Adrenal gland (tissue), 12 donors: ENCODE measurements around the gene TM9SF2. TPM values are rescaled to one million over a fixed set of nuclear protein-coding genes. Genes with fewer than 3 reads are reported as not detected.

Source experiments
- DNase-seq, 7 donors: peaks; one replicate each; pipeline ENCODE4 v3.0.0-alpha.2; 2019 to 2020
- H3K27ac ChIP-seq, 5 donors: fragments of 200-600 bp; sonication (generic) in 4 of 5; 1 replicate in 3 of 5; 2 replicates in 2 of 5; pipeline versions ENCODE4 v1.5.1 to v1.8.0; 2016 to 2020; ENCODE audit warnings: mild to moderate bottlenecking in 1 of 5
- H3K27me3 ChIP-seq: fragments of 200-600 bp; 2 replicates; pipeline ENCODE4 v1.8.0; 2021
- H3K36me3 ChIP-seq, 2 donors: fragments of 200-600 bp; replicated peaks in 1 of 2; 1 replicate in 1 of 2; 2 replicates in 1 of 2; pipeline versions ENCODE4 v1.5.1 to v1.8.0; 2018 to 2022
- H3K4me1 ChIP-seq, 2 donors: fragments of 200-600 bp; replicated peaks in 1 of 2; 1 replicate in 1 of 2; 2 replicates in 1 of 2; pipeline versions ENCODE4 v1.5.1 to v1.8.0; 2018 to 2021
- H3K4me3 ChIP-seq, 4 donors: fragments of 200-600 bp; sonication (generic) in 3 of 4; one replicate each; pipeline ENCODE4 v1.5.1; 2016 to 2018
- H3K9me3 ChIP-seq, 3 donors: fragments of 200-600 bp; sonication (generic) in 1 of 3; replicated peaks in 1 of 3; 1 replicate in 2 of 3; 2 replicates in 1 of 3; pipeline versions ENCODE4 v1.5.1 to v1.8.0; 2016 to 2021
- POLR2A ChIP-seq, 2 donors: fragments of 450-650 bp; IDR thresholded peaks; one replicate each; pipeline ENCODE4 v1.6.1; 2017; ENCODE audit warnings: antibody characterized with exemption in 2 of 2, mild to moderate bottlenecking in 2 of 2, moderate library complexity in 1 of 2
- WGBS, 4 donors: extraction: QIAGEN DNeasy Blood & Tissue Kit in 2 of 4; methylation state at CpG; one replicate each; pipeline versions ENCODE4 v1.1.5 to v1.1.7; 2013 to 2017; 5-methylcytosine and 5-hydroxymethylcytosine counted together
- intact Hi-C, 2 donors: fragments of 100-400 bp; cut with DNase I; formaldehyde crosslinking; loops; one replicate each; pipeline versions ENCODE4 v1.14.1 to v1.15.0; 2022 to 2023
- polyA plus RNA-seq, 3 donors: library from polyadenylated mRNA; stranded (reverse); fragments of 200-250 nt in 2 of 3; fragments of 350-450 nt in 1 of 3; fragmentation: Illumina TruSeq in 1 of 3; extraction: RNeasy Lipid Tissue Mini Kit (QIAGEN cat#74804) in 1 of 3; gene quantifications; one replicate each; pipeline ENCODE4 v1.2.3, GENCODE V29; 2013 to 2014
- total RNA-seq, 9 donors: library from RNA; depleted of rRNA in 4 of 9; stranded (reverse); fragments of >200 nt in 4 of 9; fragments of 120-200 nt in 1 of 9; fragmentation: NEBNext Ultra II Directional in 1 of 9; extraction: Animal tissue kit (Norgen Biotek cat#: 25700) in 1 of 9; gene quantifications; one replicate each; pipeline versions ENCODE4 v1.1.0 to v1.2.4, GENCODE V29; 2013 to 2023
- TF ChIP-seq, protein P1 (sequence below), 6 experiments: fragments of 450-650 bp in 4 of 6; fragments of 200-600 bp in 2 of 6; sonication (generic) in 1 of 6; IDR thresholded peaks; 1 replicate in 5 of 6; 2 replicates in 1 of 6; pipeline versions ENCODE4 v1.5.1 to v1.8.0; 2016 to 2021; ENCODE audit warnings: antibody characterized with exemption in 6 of 6, mild to moderate bottlenecking in 2 of 6, moderate library complexity in 1 of 6
- donor health status: healthy with polysubstance abuse.
- donor health status: Bipolar disorder and iron deficiency.
- donor health status: DM: yes; HTN: yes; CAD: no.
- donor health status: DM: no; HTN: no; CAD: no.
- donor health status: DM: no; HTN: no; CAD: no.
- donor health status: DM: yes; HTN: yes; CAD: no.

The TM9SF2 gene
- total and polyA plus RNA-seq, 12 donors, result 22.7 to 153 (median 113) TPM

DNA sequence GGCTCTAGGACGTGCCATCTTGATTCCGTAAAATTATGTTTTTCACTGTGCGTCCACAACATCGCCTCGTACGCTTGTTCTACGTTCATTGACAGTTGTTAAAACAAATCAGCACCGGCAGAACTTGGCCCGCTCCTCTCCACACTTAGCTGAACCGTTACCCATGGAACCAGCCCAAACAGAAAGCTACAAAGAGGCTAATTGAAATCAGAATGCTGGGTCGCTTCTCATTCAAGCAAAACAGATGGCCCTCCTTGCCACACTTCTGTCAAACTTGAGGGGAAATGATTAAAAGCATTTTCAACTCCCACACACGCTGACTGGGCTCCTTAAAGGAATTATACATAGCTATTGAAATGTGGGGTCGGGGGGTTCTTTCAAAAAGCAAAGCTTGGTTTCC lies 71.6 kb downstream of the TM9SF2 start:
- H3K4me1 ChIP-seq, result no peaks in the 10 kb centered on the region
- no peaks in the 10 kb centered on the region for H3K27me3 ChIP-seq
- WGBS, 4 donors, result 85 to 88% (median 86%) methylated on average over 13 of the region's 13 CpGs
- intact Hi-C loops, result no loop called here
- TF ChIP-seq, protein P1, sequence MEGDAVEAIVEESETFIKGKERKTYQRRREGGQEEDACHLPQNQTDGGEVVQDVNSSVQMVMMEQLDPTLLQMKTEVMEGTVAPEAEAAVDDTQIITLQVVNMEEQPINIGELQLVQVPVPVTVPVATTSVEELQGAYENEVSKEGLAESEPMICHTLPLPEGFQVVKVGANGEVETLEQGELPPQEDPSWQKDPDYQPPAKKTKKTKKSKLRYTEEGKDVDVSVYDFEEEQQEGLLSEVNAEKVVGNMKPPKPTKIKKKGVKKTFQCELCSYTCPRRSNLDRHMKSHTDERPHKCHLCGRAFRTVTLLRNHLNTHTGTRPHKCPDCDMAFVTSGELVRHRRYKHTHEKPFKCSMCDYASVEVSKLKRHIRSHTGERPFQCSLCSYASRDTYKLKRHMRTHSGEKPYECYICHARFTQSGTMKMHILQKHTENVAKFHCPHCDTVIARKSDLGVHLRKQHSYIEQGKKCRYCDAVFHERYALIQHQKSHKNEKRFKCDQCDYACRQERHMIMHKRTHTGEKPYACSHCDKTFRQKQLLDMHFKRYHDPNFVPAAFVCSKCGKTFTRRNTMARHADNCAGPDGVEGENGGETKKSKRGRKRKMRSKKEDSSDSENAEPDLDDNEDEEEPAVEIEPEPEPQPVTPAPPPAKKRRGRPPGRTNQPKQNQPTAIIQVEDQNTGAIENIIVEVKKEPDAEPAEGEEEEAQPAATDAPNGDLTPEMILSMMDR (IDR thresholded peaks at IDR 0.05), result no peak
- TF ChIP-seq POLR2A (IDR thresholded peaks at IDR 0.05), result no peak
- no peaks in the 10 kb centered on the region for H3K9me3 ChIP-seq
- no peak overlapping the region for H3K4me3 ChIP-seq
- H3K27ac ChIP-seq, result no peak overlapping the region
- H3K36me3 ChIP-seq, result no peaks in the 10 kb centered on the region
- no peak for DNase-seq

DNA sequence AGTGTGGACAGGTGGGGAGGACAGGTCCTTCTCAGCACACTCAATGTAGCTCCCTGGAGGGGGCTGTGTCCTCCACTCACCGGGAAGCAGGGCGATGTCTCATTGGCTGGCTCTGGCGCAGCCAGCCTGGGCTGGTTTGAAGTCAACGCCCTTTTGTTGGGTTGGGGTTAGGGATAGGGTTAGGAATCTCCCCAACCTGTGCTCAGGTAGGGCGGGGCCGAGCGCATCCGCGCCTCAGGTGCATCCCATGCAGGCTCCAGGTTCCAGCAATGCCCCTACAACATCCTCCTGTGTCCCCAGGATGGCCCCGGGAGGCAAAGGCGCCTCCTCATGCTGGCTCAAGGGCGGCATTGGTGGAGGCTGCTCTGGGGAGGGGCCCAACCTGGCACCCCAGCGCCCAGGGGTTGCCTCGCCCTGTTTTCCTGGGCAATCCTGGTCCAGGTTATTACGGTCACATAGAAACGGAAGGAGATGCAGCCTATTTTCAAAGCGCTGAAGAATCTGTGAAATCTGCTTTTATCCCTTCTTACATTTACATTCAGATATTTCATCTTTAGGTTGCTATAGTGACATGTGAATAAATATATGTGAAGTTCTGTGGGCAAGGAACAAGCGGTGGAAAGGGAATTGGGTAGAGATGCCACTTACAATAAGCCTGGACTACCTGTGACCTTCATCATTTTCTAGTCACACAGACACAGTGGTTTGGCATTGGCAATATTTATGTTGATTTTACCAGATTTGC lies 74.3 kb downstream of the TM9SF2 start:
- 60 to 76% (median 64%) methylated on average over 8 to 18 of the region's 18 CpGs for WGBS, 4 donors
- H3K4me1 ChIP-seq, result peaks cover 0 to 7% of the 10 kb centered on the region in 2 donors
- H3K27me3 ChIP-seq, result no peaks in the 10 kb centered on the region
- TF ChIP-seq, protein P1 (IDR thresholded peaks at IDR 0.05), result no peak
- no peak for TF ChIP-seq POLR2A (IDR thresholded peaks at IDR 0.05)
- no peak overlapping the region for H3K27ac ChIP-seq
- H3K4me3 ChIP-seq, result no peak overlapping the region
- H3K9me3 ChIP-seq, result no peaks in the 10 kb centered on the region
- intact Hi-C loops, result no loop called here
- DNase-seq, result no peak
- no peaks in the 10 kb centered on the region for H3K36me3 ChIP-seq

DNA sequence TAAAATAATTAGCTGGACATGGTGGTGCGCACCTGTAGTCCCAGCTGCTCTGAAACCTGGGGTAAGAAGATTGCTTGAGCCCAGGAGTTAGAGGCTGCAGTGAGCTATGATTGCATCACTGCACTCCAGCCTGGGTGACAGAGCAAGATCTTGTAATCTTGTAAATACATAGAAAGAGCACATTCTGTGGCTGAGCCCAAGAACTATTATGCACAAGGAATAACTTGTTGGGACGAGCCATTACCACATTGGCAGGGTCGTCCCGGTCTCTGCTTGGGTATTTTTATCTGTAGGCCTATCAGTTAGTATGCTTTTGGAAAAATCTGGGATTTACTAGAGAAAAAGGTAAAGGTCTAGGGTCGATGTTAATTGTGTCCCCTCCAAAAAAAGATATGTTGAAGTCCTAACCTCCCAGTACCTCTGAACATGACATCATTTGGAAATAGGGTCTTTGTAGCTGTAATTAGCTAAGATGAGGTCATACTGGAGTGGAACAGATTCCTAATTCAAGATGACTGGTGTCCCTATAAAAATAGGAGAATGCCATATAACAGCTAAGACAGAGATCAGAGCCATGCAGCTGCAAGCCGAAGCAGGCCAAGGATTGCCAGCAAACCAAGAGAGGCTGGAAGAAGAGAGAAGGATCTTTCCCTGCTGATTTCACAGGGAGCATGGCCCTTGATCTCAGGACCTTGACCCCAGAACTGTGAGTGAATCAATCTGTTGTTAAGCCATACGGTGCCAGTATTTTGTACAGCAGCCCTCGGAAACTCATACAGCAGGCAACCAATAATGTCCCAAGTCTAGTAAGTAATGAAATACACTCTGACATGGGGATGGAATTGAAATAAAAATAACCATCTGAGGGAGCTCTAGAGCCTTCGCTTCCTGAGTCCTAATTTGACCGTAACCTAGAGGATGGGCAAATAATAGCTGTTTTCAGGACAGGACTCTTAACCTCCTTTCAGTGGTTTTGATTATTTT lies 77.0 kb downstream of the TM9SF2 start:
- Histone ChIP-seq H3K27me3 (no peaks in the 10 kb centered on the region), H3K9me3 (no peaks in the 10 kb centered on the region), H3K27ac (no peak overlapping the region), H3K36me3 (no peaks in the 10 kb centered on the region), H3K4me3 (no peak overlapping the region), H3K4me1 (peaks cover 0 to 7% of the 10 kb centered on the region in 2 donors)
- peak in 5 of 7 donors; percentile 21 to 70 (median 32) for DNase-seq
- no peak for TF ChIP-seq POLR2A (IDR thresholded peaks at IDR 0.05)
- TF ChIP-seq, protein P1 (IDR thresholded peaks at IDR 0.05), result peak in 4 of 6 experiments; percentile 25 to 36 (median 36)
- WGBS, 4 donors, result 54 to 66% (median 60%) methylated on average over 10 of the region's 10 CpGs
- intact Hi-C loops, result no loop called here
